Pancreas (tissue), 10 donors: ENCODE data around the gene WDR38. TPM values are rescaled to one million over a fixed set of nuclear protein-coding genes. Genes with fewer than 3 reads are reported as not detected.

Experiments used
- ATAC-seq, 4 donors: fragments of 200-7000 bp; cut with Tn5 transposase; one replicate each; pipeline versions ENCODE4 v1.8.0 to v1.9.1; 2020; ENCODE audit warnings: mild to moderate bottlenecking in 4 of 4, moderate library complexity in 4 of 4
- DNase-seq, 6 donors: peaks; one replicate each; pipeline ENCODE4 v3.0.0-alpha.2; 2020
- FAIRE-seq: peaks from 2 replicates; lab custom pipeline; 2012; peaks lifted over from hg19 to GRCh38; lab: Jason Lieb, UNC
- H3K27ac ChIP-seq, 4 donors: fragments of 200-600 bp; sonication (generic); 1 replicate in 3 of 4; 2 replicates in 1 of 4; pipeline versions ENCODE4 v1.5.0 to v1.8.0; 2020
- H3K27me3 ChIP-seq, 4 donors: fragments of 200-600 bp; one replicate each; pipeline ENCODE4 v1.8.0; 2021
- H3K36me3 ChIP-seq, 3 donors: fragments of 200-600 bp; sonication (generic) in 1 of 3; one replicate each; pipeline versions ENCODE4 v1.5.0 to v1.8.0; 2020 to 2021
- H3K4me1 ChIP-seq, 3 donors: fragments of 200-600 bp; one replicate each; pipeline ENCODE4 v1.8.0; 2021
- H3K4me3 ChIP-seq, 4 donors: fragments of 200-600 bp; sonication (generic) in 2 of 4; one replicate each; pipeline versions ENCODE4 v1.5.0 to v1.8.0; 2020 to 2021
- H3K9me3 ChIP-seq, 4 donors: fragments of 200-600 bp; one replicate each; pipeline ENCODE4 v1.8.0; 2021
- CTCF ChIP-seq, 4 donors: fragments of 200-600 bp; sonication (generic) in 3 of 4; IDR thresholded peaks; one replicate each; pipeline versions ENCODE4 v1.5.0 to v1.8.0; 2021; ENCODE audit warnings: antibody characterized with exemption in 4 of 4
- WGBS, 2 donors: extraction: QIAGEN DNeasy Blood & Tissue Kit; methylation state at CpG; one replicate each; pipeline ENCODE4 v1.1.7; 2013; 5-methylcytosine and 5-hydroxymethylcytosine counted together
- intact Hi-C, 3 donors: fragments of 100-400 bp; cut with DNase I; formaldehyde crosslinking; loops; one replicate each; pipeline versions ENCODE4 v1.11.1 to v1.14.2; 2022
- polyA plus RNA-seq, 2 donors: library from polyadenylated mRNA; stranded (reverse); fragments of 200-250 nt; gene quantifications; one replicate each; pipeline ENCODE4 v1.2.3, GENCODE V29; 2013
- total RNA-seq, 6 donors: library from RNA; stranded (reverse); fragmentation: NEBNext Ultra II Directional in 4 of 6; extraction: Animal tissue kit (Norgen Biotek cat#: 25700) in 4 of 6; gene quantifications; one replicate each; pipeline versions ENCODE4 v1.2.1 to v1.2.4, GENCODE V29; 2021 to 2023
- donor health status: healthy with polysubstance abuse.
- donor health status: DM: no; HTN: no; CAD: no; lungs with moderate emphysema.
- donor health status: DM: no; HTN: no; CAD: no.
- donor health status: control.
- donor health status: control.
- donor health status: Bipolar disorder and iron deficiency.
- donor health status: DM: yes; HTN: yes; CAD: no.
- donor health status: DM: no; HTN: no; CAD: no.
- donor health status: DM: no; HTN: no; CAD: no.
- donor health status: DM: yes; HTN: yes; CAD: no.

Gene WDR38
- total and polyA plus RNA-seq, 8 donors: 0.13 TPM; not detected in 7

GRCh38 chr9:124880501-124880900 is 27.2 kb downstream of the WDR38 start:
- H3K4me3 ChIP-seq: no peak overlapping the region
- H3K9me3 ChIP-seq: no peaks in the 10 kb centered on the region
- no peak overlapping the region for H3K27ac ChIP-seq
- intact Hi-C loops: no loop called here
- H3K36me3 ChIP-seq: peaks cover 0 to 48% (median 13%) of the 10 kb centered on the region in 3 donors
- no peak for DNase-seq
- ATAC-seq: no peak
- TF ChIP-seq CTCF (IDR thresholded peaks at IDR 0.05): no peak
- no peaks in the 10 kb centered on the region for H3K27me3 ChIP-seq
- no peaks in the 10 kb centered on the region for H3K4me1 ChIP-seq
- no peak for FAIRE-seq
- WGBS, 2 donors: 77 to 82% methylated on average over 9 of the region's 9 CpGs

GRCh38 chr9:124881138-124881743 is 28.0 kb downstream of the WDR38 start:
- 94 to 96% methylated on average over 16 of the region's 16 CpGs for WGBS, 2 donors
- TF ChIP-seq CTCF (IDR thresholded peaks at IDR 0.05): no peak
- Histone ChIP-seq H3K36me3 (peaks cover 0 to 48% (median 7%) of the 10 kb centered on the region in 3 donors), H3K9me3 (no peaks in the 10 kb centered on the region), H3K4me3 (no peak overlapping the region), H3K27ac (no peak overlapping the region), H3K4me1 (no peaks in the 10 kb centered on the region), H3K27me3 (no peaks in the 10 kb centered on the region)
- ATAC-seq (no peak), DNase-seq (no peak), FAIRE-seq (no peak)
- intact Hi-C loops: no loop called here

DNA sequence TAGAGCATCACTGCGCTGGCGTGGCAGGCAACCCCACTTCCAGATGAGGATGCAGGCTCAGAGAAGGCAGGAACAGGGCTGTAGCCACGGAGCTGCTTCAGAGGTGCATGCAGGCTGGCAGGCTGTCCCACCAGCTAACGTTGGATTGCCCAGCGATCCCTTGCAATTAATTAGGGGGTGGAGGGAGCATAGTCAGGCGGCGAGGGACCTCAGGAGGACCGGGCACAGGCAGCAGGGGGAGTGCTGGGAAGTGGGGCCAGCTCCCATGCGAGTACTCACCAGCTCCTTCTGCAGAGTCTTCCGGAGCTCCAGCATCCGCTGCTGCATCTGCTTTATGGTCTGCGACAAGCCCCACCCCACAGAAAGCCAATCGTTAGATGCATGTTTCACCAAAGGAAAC is 29.0 kb downstream of the WDR38 start:
- no peak overlapping the region for H3K27ac ChIP-seq
- H3K4me1 ChIP-seq: no peaks in the 10 kb centered on the region
- FAIRE-seq (no peak), DNase-seq (no peak), ATAC-seq (no peak)
- peaks cover 0 to 48% (median 0%) of the 10 kb centered on the region in 3 donors for H3K36me3 ChIP-seq
- no peak for TF ChIP-seq CTCF (IDR thresholded peaks at IDR 0.05)
- no peak overlapping the region for H3K4me3 ChIP-seq
- WGBS, 2 donors: 80 to 83% methylated on average over 13 of the region's 13 CpGs
- intact Hi-C loops: no loop called here
- H3K9me3 ChIP-seq: no peaks in the 10 kb centered on the region
- no peaks in the 10 kb centered on the region for H3K27me3 ChIP-seq

DNA sequence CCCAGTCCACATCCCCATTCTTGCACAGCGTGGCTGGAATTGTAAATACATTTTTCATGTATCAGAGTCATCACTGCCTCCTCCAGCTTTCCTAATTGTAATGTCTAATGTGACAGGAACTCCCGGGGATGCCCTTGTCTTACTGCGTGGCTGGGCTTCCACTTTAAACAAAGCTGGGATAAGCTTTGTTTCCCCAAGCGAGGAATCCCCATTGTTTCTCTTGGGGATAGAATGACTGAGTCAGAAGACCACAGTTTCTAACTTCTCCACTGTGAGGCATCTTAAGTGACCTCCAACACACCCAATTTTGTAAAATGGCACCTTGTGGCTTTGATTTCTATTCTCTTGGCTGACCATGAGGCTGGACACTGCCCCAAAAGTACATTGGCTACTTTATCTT is 31.1 kb downstream of the WDR38 start:
- H3K36me3 ChIP-seq: peaks cover 0 to 63% (median 4%) of the 10 kb centered on the region in 3 donors
- ATAC-seq: no peak
- 82 to 84% methylated on average over 4 of the region's 4 CpGs for WGBS, 2 donors

More for the DNA sequence above, 31.1 kb downstream of the WDR38 start:
- DNase-seq: no peak
- intact Hi-C loops: no loop called here
- H3K27me3 ChIP-seq: no peaks in the 10 kb centered on the region
- no peaks in the 10 kb centered on the region for H3K4me1 ChIP-seq
- no peak overlapping the region for H3K4me3 ChIP-seq
- no peaks in the 10 kb centered on the region for H3K9me3 ChIP-seq
- H3K27ac ChIP-seq: no peak overlapping the region
- no peak for FAIRE-seq
- TF ChIP-seq CTCF (IDR thresholded peaks at IDR 0.05): no peak
